Fibroblast of mammary gland (primary cell): ENCODE data around the gene XYLT2.

Source experiments
- DNase-seq: peaks from one replicate; pipeline ENCODE4 v3.0.0-alpha.2; 2010; ENCODE audit warnings: low read depth
- H3K4me3 ChIP-seq: 2 replicates; pipeline ENCODE4 v1.5.1; 2011; ENCODE audit warnings: low read depth, mild to moderate bottlenecking, low read length, moderate library complexity; ENCODE audit not compliant: control insufficient read depth
- TF ChIP-seq, protein P1 (sequence below): conservative IDR thresholded peaks from 2 replicates; pipeline ENCODE4 v1.5.1; 2011; ENCODE audit warnings: low read depth, low read length, inconsistent platforms; ENCODE audit not compliant: control insufficient read depth, insufficient read depth

The XYLT2 gene

DNA sequence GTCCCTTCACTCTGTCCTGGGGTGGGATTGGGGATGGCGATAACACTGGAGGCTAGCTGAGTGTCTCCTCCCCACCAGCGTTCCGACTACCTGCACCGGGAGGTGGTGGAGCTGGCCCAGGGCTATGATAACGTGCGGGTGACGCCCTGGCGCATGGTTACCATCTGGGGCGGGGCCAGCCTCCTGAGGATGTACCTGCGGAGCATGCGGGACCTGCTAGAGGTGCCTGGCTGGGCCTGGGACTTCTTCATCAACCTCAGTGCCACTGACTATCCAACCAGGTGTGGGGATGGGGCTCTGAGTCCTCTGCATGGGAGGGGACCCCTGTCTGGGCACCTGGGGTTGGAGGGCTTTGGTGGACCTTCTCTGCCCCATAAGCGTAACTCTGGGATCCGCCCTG, 8.8 kb downstream of the XYLT2 start:
- DNase-seq, result no peak
- H3K4me3 ChIP-seq, result no peak overlapping the region
- TF ChIP-seq, protein P1, sequence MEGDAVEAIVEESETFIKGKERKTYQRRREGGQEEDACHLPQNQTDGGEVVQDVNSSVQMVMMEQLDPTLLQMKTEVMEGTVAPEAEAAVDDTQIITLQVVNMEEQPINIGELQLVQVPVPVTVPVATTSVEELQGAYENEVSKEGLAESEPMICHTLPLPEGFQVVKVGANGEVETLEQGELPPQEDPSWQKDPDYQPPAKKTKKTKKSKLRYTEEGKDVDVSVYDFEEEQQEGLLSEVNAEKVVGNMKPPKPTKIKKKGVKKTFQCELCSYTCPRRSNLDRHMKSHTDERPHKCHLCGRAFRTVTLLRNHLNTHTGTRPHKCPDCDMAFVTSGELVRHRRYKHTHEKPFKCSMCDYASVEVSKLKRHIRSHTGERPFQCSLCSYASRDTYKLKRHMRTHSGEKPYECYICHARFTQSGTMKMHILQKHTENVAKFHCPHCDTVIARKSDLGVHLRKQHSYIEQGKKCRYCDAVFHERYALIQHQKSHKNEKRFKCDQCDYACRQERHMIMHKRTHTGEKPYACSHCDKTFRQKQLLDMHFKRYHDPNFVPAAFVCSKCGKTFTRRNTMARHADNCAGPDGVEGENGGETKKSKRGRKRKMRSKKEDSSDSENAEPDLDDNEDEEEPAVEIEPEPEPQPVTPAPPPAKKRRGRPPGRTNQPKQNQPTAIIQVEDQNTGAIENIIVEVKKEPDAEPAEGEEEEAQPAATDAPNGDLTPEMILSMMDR, result no peak

DNA sequence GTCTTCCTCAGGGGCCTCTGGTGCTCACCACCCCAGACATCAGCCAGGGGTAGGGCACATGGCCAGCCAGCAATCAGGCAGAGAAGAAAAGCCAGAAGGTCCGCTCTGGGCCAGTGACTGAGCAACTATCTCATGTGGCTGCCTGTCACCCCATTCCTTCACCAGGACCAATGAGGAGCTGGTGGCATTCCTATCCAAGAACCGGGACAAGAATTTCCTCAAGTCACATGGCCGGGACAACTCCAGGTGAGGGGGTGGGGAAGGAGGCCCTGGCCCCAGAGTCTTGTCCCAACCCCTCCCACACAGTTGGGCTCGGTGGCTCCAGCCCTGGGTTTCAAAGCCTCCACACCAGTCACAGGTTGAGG, 9.4 kb downstream of the XYLT2 start:
- no peak for DNase-seq
- TF ChIP-seq, protein P1, result no peak
- no peak overlapping the region for H3K4me3 ChIP-seq

DNA sequence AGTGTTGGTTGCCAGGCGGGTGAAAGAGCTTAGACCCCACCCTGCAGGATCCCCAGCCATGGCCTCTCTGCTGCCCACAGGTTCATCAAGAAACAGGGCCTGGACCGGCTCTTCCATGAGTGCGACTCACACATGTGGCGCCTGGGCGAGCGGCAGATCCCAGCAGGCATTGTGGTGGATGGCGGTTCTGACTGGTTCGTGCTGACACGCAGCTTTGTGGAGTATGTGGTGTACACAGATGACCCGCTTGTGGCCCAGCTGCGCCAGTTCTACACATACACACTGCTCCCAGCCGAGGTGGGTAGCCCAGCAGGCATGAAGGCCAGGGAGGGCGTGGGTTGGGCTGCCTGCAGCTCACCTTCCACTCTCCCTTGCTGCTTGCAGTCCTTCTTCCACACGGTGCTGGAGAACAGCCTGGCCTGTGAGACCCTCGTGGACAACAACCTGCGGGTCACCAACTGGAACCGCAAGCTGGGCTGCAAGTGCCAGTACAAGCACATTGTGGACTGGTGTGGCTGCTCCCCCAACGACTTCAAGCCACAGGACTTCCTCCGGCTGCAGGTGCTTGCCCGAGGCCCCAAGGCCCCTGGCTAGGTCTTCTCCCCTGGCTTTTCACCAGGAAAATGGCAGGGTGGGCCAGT, 9.9 kb downstream of the XYLT2 start:
- TF ChIP-seq, protein P1, result no peak

DNA sequence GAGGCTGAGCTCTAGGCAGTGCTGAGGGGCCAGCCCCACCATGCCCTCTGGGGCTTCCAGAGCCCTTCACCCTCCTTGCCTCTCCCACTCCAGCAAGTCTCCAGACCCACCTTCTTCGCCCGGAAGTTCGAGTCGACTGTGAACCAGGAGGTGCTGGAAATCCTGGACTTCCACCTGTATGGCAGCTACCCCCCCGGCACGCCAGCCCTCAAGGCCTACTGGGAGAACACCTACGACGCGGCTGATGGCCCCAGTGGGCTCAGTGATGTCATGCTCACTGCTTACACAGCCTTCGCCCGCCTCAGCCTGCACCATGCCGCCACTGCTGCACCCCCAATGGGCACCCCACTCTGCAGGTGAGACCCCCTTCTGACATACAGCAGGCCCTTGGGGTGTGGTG, 10.5 kb downstream of the XYLT2 start:
- no peak for DNase-seq
- TF ChIP-seq, protein P1, result no peak
- no peak overlapping the region for H3K4me3 ChIP-seq

More for the DNA sequence above, 9.9 kb downstream of the XYLT2 start:
- no peak overlapping the region for H3K4me3 ChIP-seq
- no peak for DNase-seq

DNA sequence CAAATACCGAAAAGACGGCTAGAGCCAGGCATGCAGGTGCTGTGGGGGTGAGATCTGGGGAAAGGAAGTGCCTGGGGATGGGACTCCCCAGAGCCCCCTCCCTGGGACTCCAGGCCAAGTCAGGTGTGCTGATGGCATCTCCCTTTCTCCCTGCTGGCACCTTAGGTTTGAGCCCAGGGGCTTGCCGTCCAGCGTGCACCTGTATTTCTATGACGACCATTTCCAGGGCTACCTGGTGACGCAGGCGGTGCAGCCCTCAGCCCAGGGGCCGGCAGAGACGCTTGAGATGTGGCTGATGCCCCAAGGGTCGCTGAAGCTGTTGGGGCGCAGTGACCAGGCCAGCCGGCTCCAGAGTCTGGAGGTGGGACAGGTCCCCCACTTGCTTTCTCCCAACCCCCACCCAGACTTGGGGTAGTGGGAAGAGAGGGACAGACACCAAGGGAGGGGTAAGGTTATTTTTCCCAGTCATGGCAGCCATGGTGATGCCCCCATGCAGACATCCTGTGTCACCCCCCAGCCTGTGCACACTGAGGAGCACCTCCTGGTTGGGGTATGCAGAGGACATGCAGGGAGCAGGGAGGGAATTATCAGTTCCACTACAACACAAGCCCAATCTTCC, 11.1 kb downstream of the XYLT2 start:
- TF ChIP-seq, protein P1, result no peak
- DNase-seq, result no peak
- no peak overlapping the region for H3K4me3 ChIP-seq

DNA sequence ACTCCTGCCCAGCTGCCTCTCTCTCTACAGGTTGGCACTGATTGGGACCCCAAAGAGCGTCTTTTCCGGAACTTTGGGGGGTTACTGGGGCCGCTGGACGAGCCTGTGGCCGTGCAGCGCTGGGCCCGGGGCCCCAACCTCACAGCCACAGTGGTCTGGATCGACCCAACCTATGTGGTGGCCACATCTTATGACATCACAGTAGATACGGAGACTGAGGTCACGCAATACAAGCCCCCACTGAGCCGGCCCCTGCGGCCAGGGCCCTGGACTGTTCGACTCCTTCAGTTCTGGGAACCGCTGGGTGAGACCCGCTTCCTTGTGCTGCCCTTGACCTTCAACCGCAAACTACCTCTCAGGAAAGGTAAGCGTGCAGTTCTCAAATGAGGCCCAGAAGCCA, 12.3 kb downstream of the XYLT2 start:
- DNase-seq, result no peak
- TF ChIP-seq, protein P1, result no peak
- no peak overlapping the region for H3K4me3 ChIP-seq
